Ovary (tissue), 3 donors: ENCODE data around the gene DHX16.

Experiments used
- POLR2A ChIP-seq: fragments of 450-650 bp; IDR thresholded peaks from one replicate; pipeline ENCODE4 v1.6.1; 2017; ENCODE audit warnings: antibody characterized with exemption, mild to moderate bottlenecking, moderate library complexity
- TF ChIP-seq, protein P1 (sequence below), 3 donors: fragments of 450-650 bp in 2 of 3; fragments of 200-600 bp in 1 of 3; IDR thresholded peaks; one replicate each; pipeline versions ENCODE4 v1.5.1 to v1.8.0; 2016 to 2022; ENCODE audit warnings: antibody characterized with exemption in 3 of 3, mild to moderate bottlenecking in 1 of 3
- donor health status: DM: no; HTN: no; CAD: no.

DNA sequence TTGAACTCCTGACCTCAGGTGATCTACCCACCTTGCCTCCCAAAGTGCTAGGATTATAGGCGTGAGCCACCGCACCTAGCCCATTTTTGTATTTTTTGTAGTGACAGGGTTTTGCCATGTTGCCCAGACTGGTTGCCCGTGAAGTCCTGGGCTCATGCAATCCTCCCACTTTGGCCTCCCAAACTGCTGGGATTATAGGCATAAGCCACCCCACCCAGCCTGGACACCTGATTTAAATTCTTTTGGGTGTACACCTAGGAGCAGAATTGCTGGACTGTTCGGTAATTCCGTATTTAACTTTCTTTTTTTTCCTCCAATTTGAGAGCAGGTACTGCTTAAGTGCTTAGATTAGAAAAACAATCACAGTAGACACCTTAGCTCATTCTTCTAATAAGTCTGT, 23.6 kb upstream of the DHX16 start:
- TF ChIP-seq, protein P1, sequence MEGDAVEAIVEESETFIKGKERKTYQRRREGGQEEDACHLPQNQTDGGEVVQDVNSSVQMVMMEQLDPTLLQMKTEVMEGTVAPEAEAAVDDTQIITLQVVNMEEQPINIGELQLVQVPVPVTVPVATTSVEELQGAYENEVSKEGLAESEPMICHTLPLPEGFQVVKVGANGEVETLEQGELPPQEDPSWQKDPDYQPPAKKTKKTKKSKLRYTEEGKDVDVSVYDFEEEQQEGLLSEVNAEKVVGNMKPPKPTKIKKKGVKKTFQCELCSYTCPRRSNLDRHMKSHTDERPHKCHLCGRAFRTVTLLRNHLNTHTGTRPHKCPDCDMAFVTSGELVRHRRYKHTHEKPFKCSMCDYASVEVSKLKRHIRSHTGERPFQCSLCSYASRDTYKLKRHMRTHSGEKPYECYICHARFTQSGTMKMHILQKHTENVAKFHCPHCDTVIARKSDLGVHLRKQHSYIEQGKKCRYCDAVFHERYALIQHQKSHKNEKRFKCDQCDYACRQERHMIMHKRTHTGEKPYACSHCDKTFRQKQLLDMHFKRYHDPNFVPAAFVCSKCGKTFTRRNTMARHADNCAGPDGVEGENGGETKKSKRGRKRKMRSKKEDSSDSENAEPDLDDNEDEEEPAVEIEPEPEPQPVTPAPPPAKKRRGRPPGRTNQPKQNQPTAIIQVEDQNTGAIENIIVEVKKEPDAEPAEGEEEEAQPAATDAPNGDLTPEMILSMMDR (IDR thresholded peaks at IDR 0.05), result no peak
- TF ChIP-seq POLR2A, result no peak
